ENCODE measurements around the gene CCDC93.
"Not testable (repeated sequence)": the region's sequence is repeated elsewhere in the genome, so short reads cannot be mapped to it uniquely, and the experiment has no call there.

CCDC93 gene

GRCh38 chr2:118044854-118045253 is 31.0 kb upstream of the CCDC93 start:
- no peak for DNase-seq

- DNase-seq: no peak
Observed at GRCh38 chr2:118044103-118044716, 30.3 kb upstream of the CCDC93 start.

- no peak for DNase-seq
Observed at GRCh38 chr2:118040891-118041290, 27.0 kb upstream of the CCDC93 start.

- peak; percentile 40 for DNase-seq
Observed at GRCh38 chr2:118032169-118033013, 18.5 kb upstream of the CCDC93 start.

GRCh38 chr2:118031566-118031965 is 17.7 kb upstream of the CCDC93 start:
- DNase-seq: no peak

- DNase-seq: no peak
Observed at GRCh38 chr2:118029025-118029424, 15.2 kb upstream of the CCDC93 start.

- no peak for DNase-seq
Observed at GRCh38 chr2:118021356-118021755, 7.5 kb upstream of the CCDC93 start.

- no peak for DNase-seq
Observed at GRCh38 chr2:118019821-118020220, 6.0 kb upstream of the CCDC93 start.

GRCh38 chr2:118016911-118017310 is 3.0 kb upstream of the CCDC93 start:
- no peak for DNase-seq

- DNase-seq: not testable (repeated sequence)
Observed at GRCh38 chr2:118015761-118016160, 1.9 kb upstream of the CCDC93 start.

GRCh38 chr2:118014492-118014824 is 588 bp upstream of the CCDC93 start:
- DNase-seq: peak; percentile 34

- no peak for DNase-seq
Observed at GRCh38 chr2:118013221-118013723, 598 bp downstream of the CCDC93 start.

GRCh38 chr2:118012778-118013177 is 1.1 kb downstream of the CCDC93 start:
- DNase-seq: no peak

GRCh38 chr2:118010473-118010872 is 3.4 kb downstream of the CCDC93 start:
- no peak for DNase-seq

- DNase-seq: no peak
Observed at GRCh38 chr2:118006861-118007260, 7.0 kb downstream of the CCDC93 start.

GRCh38 chr2:118006326-118006725 is 7.5 kb downstream of the CCDC93 start:
- DNase-seq: no peak

- peak; percentile 81 for DNase-seq
Observed at GRCh38 chr2:118003396-118003824, 10.5 kb downstream of the CCDC93 start.

- no peak for DNase-seq
Observed at GRCh38 chr2:118000041-118000440, 13.8 kb downstream of the CCDC93 start.

- DNase-seq: no peak
Observed at GRCh38 chr2:117997872-117998454, 15.9 kb downstream of the CCDC93 start.

- DNase-seq: no peak
Observed at GRCh38 chr2:117996525-117996924, 17.3 kb downstream of the CCDC93 start.

GRCh38 chr2:117994729-117995128 is 19.1 kb downstream of the CCDC93 start:
- no peak for DNase-seq

GRCh38 chr2:117989854-117990438 is 23.9 kb downstream of the CCDC93 start:
- no peak for DNase-seq

GRCh38 chr2:117987121-117987520 is 26.7 kb downstream of the CCDC93 start:
- no peak for DNase-seq

- DNase-seq: no peak
Observed at GRCh38 chr2:117985092-117985491, 28.8 kb downstream of the CCDC93 start.
